ENCODE results near the gene CISD1. TPM values are rescaled to one million over a fixed set of nuclear protein-coding genes. Genes with fewer than 3 reads are reported as not detected.
"Not testable (repeated sequence)": the region's sequence is repeated elsewhere in the genome, so short reads cannot be mapped to it uniquely, and the experiment has no call there.

The CISD1 gene
- total RNA-seq, 4 donors from 2014 or later: 19.0 to 93.5 (median 50.6) TPM

DNA sequence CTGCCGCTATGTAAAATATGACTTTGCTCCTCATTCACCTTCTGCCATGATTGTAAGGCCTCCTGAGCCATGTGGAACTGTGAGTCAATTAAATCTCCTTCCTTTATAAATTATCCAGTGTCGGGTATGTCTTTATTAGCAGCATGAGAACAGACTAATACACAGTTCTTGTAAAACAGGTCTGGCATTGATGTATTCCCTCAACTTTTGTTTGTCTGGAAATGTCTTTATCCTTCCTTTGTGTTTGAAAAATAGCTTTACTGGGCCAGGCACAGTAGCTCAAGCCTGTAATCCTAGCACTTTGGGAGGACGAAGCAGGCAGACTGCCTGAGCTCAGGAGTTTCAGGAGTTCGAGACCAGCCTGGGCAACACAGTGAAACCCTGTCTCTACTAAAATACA is 15.8 kb upstream of the CISD1 start:
- TF ChIP-seq, protein P1, sequence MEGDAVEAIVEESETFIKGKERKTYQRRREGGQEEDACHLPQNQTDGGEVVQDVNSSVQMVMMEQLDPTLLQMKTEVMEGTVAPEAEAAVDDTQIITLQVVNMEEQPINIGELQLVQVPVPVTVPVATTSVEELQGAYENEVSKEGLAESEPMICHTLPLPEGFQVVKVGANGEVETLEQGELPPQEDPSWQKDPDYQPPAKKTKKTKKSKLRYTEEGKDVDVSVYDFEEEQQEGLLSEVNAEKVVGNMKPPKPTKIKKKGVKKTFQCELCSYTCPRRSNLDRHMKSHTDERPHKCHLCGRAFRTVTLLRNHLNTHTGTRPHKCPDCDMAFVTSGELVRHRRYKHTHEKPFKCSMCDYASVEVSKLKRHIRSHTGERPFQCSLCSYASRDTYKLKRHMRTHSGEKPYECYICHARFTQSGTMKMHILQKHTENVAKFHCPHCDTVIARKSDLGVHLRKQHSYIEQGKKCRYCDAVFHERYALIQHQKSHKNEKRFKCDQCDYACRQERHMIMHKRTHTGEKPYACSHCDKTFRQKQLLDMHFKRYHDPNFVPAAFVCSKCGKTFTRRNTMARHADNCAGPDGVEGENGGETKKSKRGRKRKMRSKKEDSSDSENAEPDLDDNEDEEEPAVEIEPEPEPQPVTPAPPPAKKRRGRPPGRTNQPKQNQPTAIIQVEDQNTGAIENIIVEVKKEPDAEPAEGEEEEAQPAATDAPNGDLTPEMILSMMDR (IDR thresholded peaks at IDR 0.05): no peak
- no peak for TF ChIP-seq POLR2A (IDR thresholded peaks at IDR 0.05)
- H3K9me3 ChIP-seq: no peaks in the 10 kb centered on the region
- H3K4me3 ChIP-seq: no peak overlapping the region
- no peaks in the 10 kb centered on the region for H3K27me3 ChIP-seq
- H3K4me1 ChIP-seq: no peaks in the 10 kb centered on the region
- DNase-seq: no peak
- no peak overlapping the region for H3K27ac ChIP-seq
- H3K36me3 ChIP-seq: no peaks in the 10 kb centered on the region

DNA sequence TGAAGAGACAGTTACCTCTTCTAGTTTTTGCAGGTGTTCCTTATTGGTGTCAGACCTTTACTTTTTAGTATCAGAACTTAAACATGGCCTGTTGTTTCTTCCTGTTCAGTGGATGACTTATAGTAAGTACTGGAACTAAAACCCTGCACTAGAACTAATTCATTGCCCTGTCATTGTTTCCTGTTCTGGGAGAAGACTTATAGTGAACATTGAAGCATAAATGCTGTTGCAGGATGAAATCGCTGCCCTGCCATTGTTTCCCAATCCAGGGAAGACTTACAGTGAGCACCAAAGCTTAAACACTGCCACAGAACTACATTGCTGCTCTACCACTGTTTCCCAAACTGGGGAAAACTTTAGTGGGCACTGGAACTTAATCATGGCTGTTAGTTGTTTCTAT is 14.3 kb upstream of the CISD1 start:
- no peaks in the 10 kb centered on the region for H3K27me3 ChIP-seq
- H3K27ac ChIP-seq: no peak overlapping the region
- no peaks in the 10 kb centered on the region for H3K9me3 ChIP-seq
- DNase-seq: no peak
- no peaks in the 10 kb centered on the region for H3K36me3 ChIP-seq
- H3K4me3 ChIP-seq: no peak overlapping the region
- no peaks in the 10 kb centered on the region for H3K4me1 ChIP-seq
- no peak for TF ChIP-seq POLR2A (IDR thresholded peaks at IDR 0.05)
- TF ChIP-seq, protein P1 (IDR thresholded peaks at IDR 0.05): no peak

DNA sequence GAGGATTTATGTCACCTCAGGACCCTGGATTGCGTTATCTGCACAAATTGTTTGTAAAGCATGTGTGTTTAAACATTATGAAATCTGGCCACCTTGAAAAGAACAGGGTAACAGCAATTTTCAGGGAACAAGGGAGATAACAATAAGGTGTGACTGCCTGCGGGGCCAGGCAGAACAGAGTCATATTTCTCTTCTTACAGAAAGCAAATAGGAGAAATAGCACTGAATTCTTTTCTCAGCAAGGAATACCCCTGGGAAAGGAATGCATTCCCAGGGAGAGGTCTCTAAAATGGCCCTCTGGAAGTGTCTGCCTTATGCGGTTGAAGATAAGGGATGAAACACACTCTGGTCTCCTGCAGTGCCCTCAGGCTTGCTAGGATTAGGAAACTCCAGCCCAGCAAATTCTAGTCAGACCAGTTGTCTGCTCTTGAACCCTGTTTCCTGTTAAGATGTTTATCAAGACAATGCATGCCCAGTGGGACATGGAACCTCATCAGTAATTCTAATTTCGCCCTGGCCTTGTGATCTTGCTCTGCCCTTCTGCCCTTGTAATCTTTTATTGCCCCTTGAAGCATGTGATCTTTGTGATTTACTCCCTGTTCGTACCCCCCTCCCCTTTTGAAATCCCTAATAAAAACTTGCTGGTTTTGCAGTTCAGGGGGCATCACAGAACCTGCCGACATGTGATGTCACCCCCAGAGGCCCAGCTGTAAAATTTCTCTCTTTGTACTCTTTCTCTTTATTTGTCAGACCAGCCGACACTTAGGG is 12.8 kb upstream of the CISD1 start:
- not testable (repeated sequence) for H3K9me3 ChIP-seq, H3K4me1 ChIP-seq, H3K4me3 ChIP-seq, DNase-seq, H3K27me3 ChIP-seq, H3K36me3 ChIP-seq, H3K27ac ChIP-seq

DNA sequence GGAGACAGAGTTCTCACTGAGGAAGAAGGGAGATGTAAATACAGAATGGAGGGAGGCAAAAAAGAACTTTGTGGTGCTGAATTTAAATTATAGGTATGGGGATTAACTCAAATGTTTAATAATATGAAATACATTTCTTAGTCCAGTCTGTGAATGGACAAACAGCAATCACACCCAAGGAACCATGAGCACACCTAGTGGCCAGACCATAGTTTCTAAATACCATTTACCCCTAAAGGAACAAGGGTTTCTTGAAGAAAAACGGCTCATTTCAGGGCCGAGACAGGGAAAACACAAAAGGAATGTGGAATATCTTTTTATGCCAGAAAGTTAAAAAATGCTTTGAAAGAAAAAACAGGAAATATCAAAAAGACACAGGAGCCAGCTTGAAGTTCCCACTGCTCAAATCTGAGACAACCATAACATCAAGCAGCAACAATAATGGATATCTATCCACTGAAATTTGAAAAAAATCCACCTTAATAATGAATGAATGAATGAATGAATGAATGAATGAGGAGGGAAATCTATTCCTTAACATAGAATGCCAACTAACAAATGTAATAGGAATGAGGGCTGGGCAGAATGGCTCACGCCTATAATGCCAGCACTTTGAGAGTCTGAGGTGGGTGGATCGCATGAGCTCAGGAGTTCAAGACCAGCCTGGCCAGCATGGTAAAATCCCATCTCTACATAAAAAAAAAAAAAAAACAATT is 9.8 kb upstream of the CISD1 start:
- DNase-seq: no peak
- H3K4me3 ChIP-seq: no peak overlapping the region
- H3K9me3 ChIP-seq: no peaks in the 10 kb centered on the region
- no peak for TF ChIP-seq POLR2A (IDR thresholded peaks at IDR 0.05)
- TF ChIP-seq, protein P1 (IDR thresholded peaks at IDR 0.05): peak in 1 of 6 experiments; percentile 10
- no peaks in the 10 kb centered on the region for H3K27me3 ChIP-seq
- no peaks in the 10 kb centered on the region for H3K4me1 ChIP-seq
- H3K27ac ChIP-seq: no peak overlapping the region
- no peaks in the 10 kb centered on the region for H3K36me3 ChIP-seq

DNA sequence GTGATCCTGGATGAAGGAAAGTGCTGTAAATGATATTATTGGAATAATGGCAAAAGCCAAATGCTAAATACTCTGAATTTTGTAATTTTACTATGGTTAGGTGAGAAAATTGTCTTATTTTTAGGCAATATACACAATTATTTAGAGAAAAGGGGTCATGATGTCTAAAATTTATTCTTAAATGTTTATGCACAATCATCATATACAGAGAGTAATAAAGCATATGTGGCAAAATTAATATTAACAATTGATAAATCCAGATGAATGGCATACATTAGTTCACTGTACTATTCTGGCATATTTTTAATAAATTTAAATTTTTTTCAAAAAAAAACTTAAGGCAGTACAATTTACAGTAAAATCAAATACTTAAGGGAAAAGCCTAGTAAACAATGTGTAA is 8.6 kb upstream of the CISD1 start:
- TF ChIP-seq, protein P1 (IDR thresholded peaks at IDR 0.05): no peak
- TF ChIP-seq POLR2A (IDR thresholded peaks at IDR 0.05): no peak
- no peak overlapping the region for H3K27ac ChIP-seq
- H3K4me1 ChIP-seq: peaks cover 0 to 8% (median under 1%) of the 10 kb centered on the region in 4 donors
- no peaks in the 10 kb centered on the region for H3K9me3 ChIP-seq
- H3K27me3 ChIP-seq: no peaks in the 10 kb centered on the region
- no peaks in the 10 kb centered on the region for H3K36me3 ChIP-seq
- no peak overlapping the region for H3K4me3 ChIP-seq
- no peak for DNase-seq

DNA sequence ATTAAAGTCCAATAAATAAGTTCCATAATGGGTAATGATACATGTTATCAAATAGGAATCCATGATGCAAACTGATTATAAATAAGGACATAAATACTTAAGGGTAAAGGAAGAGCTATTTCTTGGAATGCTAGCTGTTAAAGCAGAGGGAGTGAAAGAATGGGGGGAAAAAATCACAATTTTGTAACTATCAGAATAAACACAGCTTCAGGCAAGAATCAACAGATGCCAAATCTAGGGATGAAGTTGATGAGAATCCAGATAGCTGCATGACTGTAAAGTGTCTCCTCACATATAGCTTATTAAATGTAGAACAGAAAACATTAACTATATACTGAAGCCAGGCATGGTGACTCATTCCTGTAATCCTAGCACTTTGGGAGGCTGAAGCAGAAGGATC is 6.2 kb upstream of the CISD1 start:
- H3K36me3 ChIP-seq: no peaks in the 10 kb centered on the region
- DNase-seq: no peak
- H3K27ac ChIP-seq: no peak overlapping the region
- H3K4me3 ChIP-seq: no peak overlapping the region
- H3K9me3 ChIP-seq: no peaks in the 10 kb centered on the region
- TF ChIP-seq, protein P1 (IDR thresholded peaks at IDR 0.05): no peak
- no peak for TF ChIP-seq POLR2A (IDR thresholded peaks at IDR 0.05)
- H3K27me3 ChIP-seq: no peaks in the 10 kb centered on the region
- H3K4me1 ChIP-seq: peaks cover 0 to 16% (median 4%) of the 10 kb centered on the region in 4 donors

All from Peyer's patch (tissue), 4 donors.